OCI-LY1 (cell line): ENCODE data around the gene STK32B.

Experiments used
- EZH2 ChIP-seq: fragments of 200-600 bp; sonication (generic), shearing (Covaris generic); IDR thresholded peaks from 2 replicates; pipeline ENCODE4 v1.8.0; 2017; ENCODE audit warnings: borderline replicate concordance, mixed run types, mild to moderate bottlenecking, antibody characterized with exemption, low read length, moderate library complexity, mixed read lengths
- TF ChIP-seq, protein P1 (sequence below): fragments of 200-600 bp; sonication (generic), shearing (Covaris generic); IDR thresholded peaks from 2 replicates; pipeline ENCODE4 v1.5.1; 2017; ENCODE audit warnings: mild to moderate bottlenecking, antibody characterized with exemption, low read length, moderate library complexity, mixed read lengths

DNA sequence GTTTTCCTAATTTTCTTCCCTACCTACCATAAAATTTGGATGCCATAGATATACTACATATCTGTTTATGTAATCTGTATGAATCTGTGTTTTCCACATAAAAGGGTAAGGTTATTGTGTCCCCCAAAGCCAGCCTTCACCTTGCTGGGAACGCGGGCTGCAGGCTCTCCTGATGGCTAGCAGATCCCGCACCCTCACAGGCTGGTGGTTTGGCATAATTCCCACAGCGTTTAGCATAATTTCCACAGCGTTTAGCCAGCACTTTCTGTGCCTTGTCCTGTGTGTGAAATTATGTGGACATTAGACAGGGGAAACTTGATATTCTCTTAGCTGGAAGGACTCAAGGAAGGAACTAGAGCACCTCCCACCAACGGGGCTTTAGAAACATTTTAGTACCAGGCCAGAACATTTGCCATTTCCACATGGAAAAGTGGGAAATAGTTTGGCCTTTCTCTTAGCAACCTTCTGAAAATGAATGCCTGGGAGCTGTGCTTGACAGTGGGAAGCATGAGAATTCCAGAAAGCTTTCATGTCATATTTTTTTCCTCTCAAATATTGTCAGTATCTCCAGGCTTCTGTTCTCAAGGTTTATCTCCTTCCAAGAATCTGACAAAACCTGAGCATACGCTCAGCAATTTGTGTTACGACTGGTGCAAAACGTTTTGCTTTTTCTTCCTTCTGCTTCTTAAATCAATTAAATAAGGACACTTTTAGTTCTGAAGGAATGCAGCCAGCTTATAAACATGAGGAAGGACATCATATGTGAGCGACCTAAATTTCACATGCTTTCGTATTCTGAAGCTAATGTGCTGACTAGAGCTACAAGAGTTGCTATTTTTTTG lies 67.9 kb downstream of the STK32B start:
- TF ChIP-seq, protein P1, sequence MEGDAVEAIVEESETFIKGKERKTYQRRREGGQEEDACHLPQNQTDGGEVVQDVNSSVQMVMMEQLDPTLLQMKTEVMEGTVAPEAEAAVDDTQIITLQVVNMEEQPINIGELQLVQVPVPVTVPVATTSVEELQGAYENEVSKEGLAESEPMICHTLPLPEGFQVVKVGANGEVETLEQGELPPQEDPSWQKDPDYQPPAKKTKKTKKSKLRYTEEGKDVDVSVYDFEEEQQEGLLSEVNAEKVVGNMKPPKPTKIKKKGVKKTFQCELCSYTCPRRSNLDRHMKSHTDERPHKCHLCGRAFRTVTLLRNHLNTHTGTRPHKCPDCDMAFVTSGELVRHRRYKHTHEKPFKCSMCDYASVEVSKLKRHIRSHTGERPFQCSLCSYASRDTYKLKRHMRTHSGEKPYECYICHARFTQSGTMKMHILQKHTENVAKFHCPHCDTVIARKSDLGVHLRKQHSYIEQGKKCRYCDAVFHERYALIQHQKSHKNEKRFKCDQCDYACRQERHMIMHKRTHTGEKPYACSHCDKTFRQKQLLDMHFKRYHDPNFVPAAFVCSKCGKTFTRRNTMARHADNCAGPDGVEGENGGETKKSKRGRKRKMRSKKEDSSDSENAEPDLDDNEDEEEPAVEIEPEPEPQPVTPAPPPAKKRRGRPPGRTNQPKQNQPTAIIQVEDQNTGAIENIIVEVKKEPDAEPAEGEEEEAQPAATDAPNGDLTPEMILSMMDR, result no peak
- TF ChIP-seq EZH2, result no peak
